Fibroblast of villous mesenchyme (primary cell): ENCODE data around the gene CARMIL1. TPM values are rescaled to one million over a fixed set of nuclear protein-coding genes. Genes with fewer than 3 reads are reported as not detected.
"Not testable (repeated sequence)": the region's sequence is repeated elsewhere in the genome, so short reads cannot be mapped to it uniquely, and the experiment has no call there.

Source experiments
- DNase-seq: peaks from one replicate; pipeline ENCODE4 v3.0.0-alpha.2; 2010; ENCODE audit warnings: low read depth
- H3K4me3 ChIP-seq: 2 replicates; pipeline ENCODE4 v1.5.1; 2011; ENCODE audit warnings: low read depth, mild to moderate bottlenecking, low read length
- total RNA-seq: library from RNA; depleted of rRNA; stranded (reverse); fragments of >200 nt; gene quantifications from 2 replicates; pipeline ENCODE4 v1.2.3, GENCODE V29; 2012
- TF ChIP-seq, protein P1 (sequence below): IDR thresholded peaks from 2 replicates; pipeline ENCODE4 v1.5.1; 2012; ENCODE audit warnings: low read depth, mild to moderate bottlenecking, low read length; ENCODE audit not compliant: insufficient read depth

Gene CARMIL1
- total RNA-seq, 1 donor = 11.2 TPM

- no peak for DNase-seq
- no peak overlapping the region for H3K4me3 ChIP-seq
- TF ChIP-seq, protein P1, sequence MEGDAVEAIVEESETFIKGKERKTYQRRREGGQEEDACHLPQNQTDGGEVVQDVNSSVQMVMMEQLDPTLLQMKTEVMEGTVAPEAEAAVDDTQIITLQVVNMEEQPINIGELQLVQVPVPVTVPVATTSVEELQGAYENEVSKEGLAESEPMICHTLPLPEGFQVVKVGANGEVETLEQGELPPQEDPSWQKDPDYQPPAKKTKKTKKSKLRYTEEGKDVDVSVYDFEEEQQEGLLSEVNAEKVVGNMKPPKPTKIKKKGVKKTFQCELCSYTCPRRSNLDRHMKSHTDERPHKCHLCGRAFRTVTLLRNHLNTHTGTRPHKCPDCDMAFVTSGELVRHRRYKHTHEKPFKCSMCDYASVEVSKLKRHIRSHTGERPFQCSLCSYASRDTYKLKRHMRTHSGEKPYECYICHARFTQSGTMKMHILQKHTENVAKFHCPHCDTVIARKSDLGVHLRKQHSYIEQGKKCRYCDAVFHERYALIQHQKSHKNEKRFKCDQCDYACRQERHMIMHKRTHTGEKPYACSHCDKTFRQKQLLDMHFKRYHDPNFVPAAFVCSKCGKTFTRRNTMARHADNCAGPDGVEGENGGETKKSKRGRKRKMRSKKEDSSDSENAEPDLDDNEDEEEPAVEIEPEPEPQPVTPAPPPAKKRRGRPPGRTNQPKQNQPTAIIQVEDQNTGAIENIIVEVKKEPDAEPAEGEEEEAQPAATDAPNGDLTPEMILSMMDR = no peak
Observed at GRCh38 chr6:25435416-25435985, 156.3 kb downstream of the CARMIL1 start.

GRCh38 chr6:25436760-25437159, 157.6 kb downstream of the CARMIL1 start:
- no peak for DNase-seq
- no peak overlapping the region for H3K4me3 ChIP-seq
- TF ChIP-seq, protein P1 = no peak

DNA sequence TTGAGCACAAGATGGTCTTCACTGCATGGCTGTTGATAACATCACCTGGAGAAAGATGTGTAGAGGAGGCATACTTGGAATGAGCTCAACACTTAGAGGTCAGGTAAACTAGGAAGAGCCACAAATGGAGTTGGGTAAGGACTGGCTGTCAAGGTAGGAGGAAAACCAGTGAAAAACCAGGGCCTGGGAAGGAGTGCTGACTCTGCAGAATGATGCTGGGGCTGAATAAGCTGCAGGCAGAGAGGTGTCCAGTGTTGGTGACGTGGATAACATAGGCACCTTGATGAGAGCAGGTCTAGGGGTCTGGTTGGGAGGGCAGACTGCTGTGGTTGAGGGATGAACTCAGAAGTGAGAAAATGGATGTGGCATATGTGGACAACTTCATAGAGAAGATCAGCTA, 160.2 kb downstream of the CARMIL1 start:
- TF ChIP-seq, protein P1 = no peak

GRCh38 chr6:25441663-25442270, 162.6 kb downstream of the CARMIL1 start:
- TF ChIP-seq, protein P1 = no peak
- no peak overlapping the region for H3K4me3 ChIP-seq
- DNase-seq = no peak

More for the DNA sequence above, 160.2 kb downstream of the CARMIL1 start:
- no peak for DNase-seq
- no peak overlapping the region for H3K4me3 ChIP-seq

- TF ChIP-seq, protein P1 = no peak
- DNase-seq = no peak
- no peak overlapping the region for H3K4me3 ChIP-seq
Observed at GRCh38 chr6:25442898-25443297, 163.7 kb downstream of the CARMIL1 start.

DNA sequence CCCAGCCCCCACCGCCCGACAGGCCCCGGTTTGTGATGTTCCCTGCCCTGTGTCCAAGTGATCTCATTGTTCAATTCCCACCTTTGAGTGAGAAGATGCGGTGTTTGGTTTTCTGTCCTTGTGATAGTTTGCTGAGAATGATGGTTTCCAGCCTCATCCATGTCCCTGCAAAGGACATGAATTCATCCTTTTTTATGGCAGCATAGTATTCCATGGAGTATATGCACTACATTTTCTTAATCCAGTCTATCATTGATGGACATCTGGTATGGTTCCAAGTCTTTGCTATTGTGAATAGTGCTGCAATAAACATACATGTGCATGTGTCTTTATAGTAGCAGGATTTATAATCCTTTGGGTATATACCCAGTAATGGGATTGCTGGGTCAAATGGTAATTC, 165.3 kb downstream of the CARMIL1 start:
- H3K4me3 ChIP-seq, DNase-seq: not testable (repeated sequence)

DNA sequence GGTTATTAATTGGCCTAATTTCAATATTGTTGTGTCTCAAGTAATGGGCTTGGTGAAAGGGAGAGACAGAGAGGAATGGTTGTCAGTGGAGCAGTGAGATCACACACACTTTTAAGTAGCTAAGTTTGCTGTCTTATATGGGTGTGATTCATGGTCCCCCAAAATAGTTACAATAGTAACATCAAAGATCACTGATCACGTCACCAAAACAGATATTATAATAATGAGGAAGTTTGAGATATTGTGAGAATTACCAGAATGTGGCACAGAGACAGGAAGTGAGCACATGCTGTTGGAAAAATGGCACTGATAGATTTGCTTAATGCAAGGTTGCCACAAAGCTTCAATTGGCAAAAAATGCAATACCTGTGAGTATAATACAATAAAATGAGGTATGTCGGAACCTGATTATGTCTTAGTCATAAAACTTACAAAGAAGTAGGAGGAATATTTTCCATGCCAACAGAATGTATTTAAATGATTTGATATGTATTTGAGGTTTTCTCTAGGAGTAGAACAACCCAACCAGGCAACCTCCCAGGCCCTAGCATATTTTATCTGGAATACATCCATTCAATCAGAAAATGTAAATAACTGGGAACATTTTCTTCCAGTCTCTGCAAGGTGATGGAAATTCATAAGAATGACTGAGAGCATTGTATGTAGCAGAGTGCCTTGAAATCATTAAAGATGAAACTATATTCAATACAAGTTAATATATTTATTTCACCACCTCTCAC, 167.8 kb downstream of the CARMIL1 start:
- no peak overlapping the region for H3K4me3 ChIP-seq
- TF ChIP-seq, protein P1 = no peak
- DNase-seq = no peak
